H1 (cell line): Measurements from ENCODE around the gene CILP. TPM values are rescaled to one million over a fixed set of nuclear protein-coding genes. Genes with fewer than 3 reads are reported as not detected.

ENCODE experiments used
- CHD7 ChIP-seq: fragments of 300-600 bp; sonication (generic); IDR thresholded peaks from 2 replicates; pipeline ENCODE4 v1.7.1; 2012; ENCODE audit warnings: low read length, moderate library complexity, mild to moderate bottlenecking, inconsistent platforms; ENCODE audit not compliant: insufficient replicate concordance
- TCF12 ChIP-seq: IDR thresholded peaks from 2 replicates; pipeline ENCODE4 v1.6.1; 2011; ENCODE audit warnings: low read depth, mild to moderate bottlenecking, low read length
- polyA plus RNA-seq, 7 experiments: library from polyadenylated mRNA; depleted of rRNA in 3 of 7; stranded (reverse) in 5 of 7; unstranded in 2 of 7; fragments of >200 nt in 5 of 7; fragments of 200-250 nt in 2 of 7; gene quantifications; 1 replicate in 5 of 7; 2 replicates in 1 of 7; 4 replicates in 1 of 7; pipeline versions ENCODE4 v1.2.1 to v1.2.3, GENCODE V29; 2011 to 2013; ENCODE audit warnings: missing spikeins in 2 of 7, mixed read lengths in 2 of 7
- total RNA-seq: library from RNA; stranded (reverse); fragmentation: NEBNext Ultra II Directional; extraction: Animal tissue kit (Norgen Biotek cat#: 25700); gene quantifications from 2 replicates; pipeline ENCODE4 v1.2.1, GENCODE V29; 2021

The CILP gene
- total and polyA plus RNA-seq, 2 of the 8 experiments (the other 6 are each of a cell fraction or from before 2014, with no cell fraction given), result 0.02 TPM; not detected in 1

GRCh38 chr15:65244638-65245037 is 33.4 kb upstream of the CILP start (continued):
- TF ChIP-seq CHD7 (no peak), TCF12 (no peak)
